HEK293 (cell line): Measurements from ENCODE around the gene PDGFA.

Source experiments
- CTCF ChIA-PET: fragments of 350-600 bp; formaldehyde crosslinking; extraction: SDS; loops from one replicate; lab custom pipeline; 2021; ENCODE audit warnings: antibody characterized with exemption; lab: Yijun Ruan, JAX
- POLR2A ChIA-PET: fragments of 300-600 bp; formaldehyde crosslinking; extraction: SDS; loops from one replicate; lab custom pipeline; 2020; ENCODE audit warnings: antibody characterized with exemption, inconsistent platforms; lab: Yijun Ruan, JAX
- H3K27ac ChIP-seq: fragments of 200-500 bp; sonication (Bioruptor generic); 2 replicates; pipeline ENCODE4 v1.5.1; 2014; ENCODE audit warnings: low read depth, low read length, control low read depth, inconsistent platforms; ENCODE audit errors: extremely low read depth
- H3K36me3 ChIP-seq, 2 experiments: fragments of 200-500 bp in 1 of 2; sonication (Bioruptor generic) in 1 of 2; 1 replicate in 1 of 2; 2 replicates in 1 of 2; pipeline ENCODE4 v1.5.1; 2014 to 2017; ENCODE audit warnings: inconsistent platforms in 2 of 2, low read length in 2 of 2; ENCODE audit not compliant: control insufficient read depth in 2 of 2, insufficient read depth in 1 of 2
- H3K4me1 ChIP-seq: fragments of 200-500 bp; sonication (Bioruptor generic); 2 replicates; pipeline ENCODE4 v1.5.1; 2014; ENCODE audit warnings: mild to moderate bottlenecking, low read length, inconsistent platforms; ENCODE audit not compliant: control insufficient read depth, insufficient read depth
- H3K4me3 ChIP-seq: 2 replicates; pipeline ENCODE4 v1.5.1; 2011; ENCODE audit warnings: low read depth, mild to moderate bottlenecking, control low read depth, low read length, moderate library complexity
- H3K9me3 ChIP-seq: fragments of 200-500 bp; sonication (Bioruptor generic); 2 replicates; pipeline ENCODE4 v1.5.1; 2014; ENCODE audit warnings: low read depth, low read length, inconsistent platforms; ENCODE audit not compliant: control insufficient read depth, insufficient read depth
- BCL11A ChIP-seq: fragments of 450-650 bp; formaldehyde crosslinking; IDR thresholded peaks from 2 replicates; pipeline ENCODE4 v1.5.1; 2016; ENCODE audit warnings: low read depth, missing biosample characterization, missing genetic modification characterization
- KLF9 ChIP-seq: fragments of 450-650 bp; formaldehyde crosslinking; IDR thresholded peaks from 2 replicates; pipeline ENCODE4 v1.5.1; 2016; ENCODE audit warnings: missing biosample characterization, missing genetic modification characterization, low read depth
- REST ChIP-seq: fragments of 450-650 bp; formaldehyde crosslinking; IDR thresholded peaks from 2 replicates; pipeline ENCODE4 v1.5.1; 2016; ENCODE audit warnings: missing biosample characterization, missing genetic modification characterization
- TSHZ1 ChIP-seq: fragments of 450-650 bp; formaldehyde crosslinking; IDR thresholded peaks from 2 replicates; pipeline ENCODE4 v1.5.1; 2016; ENCODE audit warnings: missing biosample characterization, missing genetic modification characterization, borderline replicate concordance
- YY1 ChIP-seq: fragments of 450-650 bp; formaldehyde crosslinking; IDR thresholded peaks from 2 replicates; pipeline ENCODE4 v1.5.1; 2018; ENCODE audit warnings: missing biosample characterization, missing genetic modification characterization
- ZBTB8A ChIP-seq: fragments of 450-650 bp; formaldehyde crosslinking; IDR thresholded peaks from 2 replicates; pipeline ENCODE4 v1.5.1; 2016; ENCODE audit warnings: missing biosample characterization, missing genetic modification characterization
- ZNF114 ChIP-seq: fragments of 450-650 bp; formaldehyde crosslinking; IDR thresholded peaks from 2 replicates; pipeline ENCODE4 v1.5.0; 2017; ENCODE audit warnings: missing biosample characterization, missing genetic modification characterization
- ZNF169 ChIP-seq: fragments of 450-650 bp; formaldehyde crosslinking; IDR thresholded peaks from 2 replicates; pipeline ENCODE4 v1.5.1; 2016; ENCODE audit warnings: missing biosample characterization, missing genetic modification characterization
- ZNF239 ChIP-seq: fragments of 450-650 bp; formaldehyde crosslinking; IDR thresholded peaks from 2 replicates; pipeline ENCODE4 v1.5.1; 2016; ENCODE audit warnings: missing biosample characterization, missing genetic modification characterization
- ZNF292 ChIP-seq: fragments of 450-650 bp; formaldehyde crosslinking; IDR thresholded peaks from 2 replicates; pipeline ENCODE4 v1.5.1; 2016; ENCODE audit warnings: low read depth, missing biosample characterization, missing genetic modification characterization, borderline replicate concordance
- ZNF394 ChIP-seq: fragments of 450-650 bp; formaldehyde crosslinking; IDR thresholded peaks from 2 replicates; pipeline ENCODE4 v1.5.1; 2016; ENCODE audit warnings: missing biosample characterization, missing genetic modification characterization, mild to moderate bottlenecking, moderate library complexity, borderline replicate concordance
- ZNF48 ChIP-seq: fragments of 450-650 bp; formaldehyde crosslinking; IDR thresholded peaks from 2 replicates; pipeline ENCODE4 v1.5.1; 2016; ENCODE audit warnings: missing biosample characterization, missing genetic modification characterization
- ZNF488 ChIP-seq: fragments of 450-650 bp; formaldehyde crosslinking; IDR thresholded peaks from 2 replicates; pipeline ENCODE4 v1.5.1; 2016; ENCODE audit warnings: missing biosample characterization, missing genetic modification characterization
- ZNF510 ChIP-seq: fragments of 450-650 bp; formaldehyde crosslinking; IDR thresholded peaks from 2 replicates; pipeline ENCODE4 v1.5.1; 2018; ENCODE audit warnings: mild to moderate bottlenecking, missing genetic modification characterization, missing biosample characterization; ENCODE audit not compliant: insufficient replicate concordance
- ZNF514 ChIP-seq: fragments of 450-650 bp; formaldehyde crosslinking; IDR thresholded peaks from 2 replicates; pipeline ENCODE4 v1.5.1; 2016; ENCODE audit warnings: missing biosample characterization, missing genetic modification characterization
- ZNF561 ChIP-seq: fragments of 450-650 bp; IDR thresholded peaks from 2 replicates; pipeline ENCODE4 v1.5.1; 2018; ENCODE audit warnings: missing biosample characterization, missing genetic modification characterization, borderline replicate concordance
- ZNF571 ChIP-seq: fragments of 450-650 bp; formaldehyde crosslinking; IDR thresholded peaks from 2 replicates; pipeline ENCODE4 v1.5.0; 2017; ENCODE audit warnings: missing biosample characterization, missing genetic modification characterization
- ZNF624 ChIP-seq: fragments of 450-650 bp; formaldehyde crosslinking; IDR thresholded peaks from 2 replicates; pipeline ENCODE4 v1.5.1; 2017; ENCODE audit warnings: missing biosample characterization, missing genetic modification characterization
- ZNF658 ChIP-seq: fragments of 450-650 bp; formaldehyde crosslinking; IDR thresholded peaks from 2 replicates; pipeline ENCODE4; 2016; ENCODE audit warnings: missing biosample characterization, missing genetic modification characterization
- ZNF660 ChIP-seq: fragments of 450-650 bp; IDR thresholded peaks from 2 replicates; pipeline ENCODE4 v1.5.1; 2018; ENCODE audit warnings: missing biosample characterization, mild to moderate bottlenecking, missing genetic modification characterization
- ZNF701 ChIP-seq: fragments of 450-650 bp; formaldehyde crosslinking; IDR thresholded peaks from 2 replicates; pipeline ENCODE4 v1.5.1; 2016; ENCODE audit warnings: missing biosample characterization, missing genetic modification characterization
- ZNF704 ChIP-seq: fragments of 450-650 bp; formaldehyde crosslinking; IDR thresholded peaks from 2 replicates; pipeline ENCODE4 v1.5.1; 2016; ENCODE audit warnings: missing biosample characterization, missing genetic modification characterization
- ZNF785 ChIP-seq: fragments of 450-650 bp; formaldehyde crosslinking; IDR thresholded peaks from 2 replicates; pipeline ENCODE4 v1.5.1; 2016; ENCODE audit warnings: missing biosample characterization, missing genetic modification characterization
- ZSCAN16 ChIP-seq: fragments of 450-650 bp; formaldehyde crosslinking; IDR thresholded peaks from 2 replicates; pipeline ENCODE4 v1.5.1; 2016; ENCODE audit warnings: missing biosample characterization, missing genetic modification characterization
- ZSCAN30 ChIP-seq: fragments of 450-650 bp; IDR thresholded peaks from 2 replicates; pipeline ENCODE4 v1.5.1; 2018; ENCODE audit warnings: missing biosample characterization, mild to moderate bottlenecking, missing genetic modification characterization, moderate library complexity

PDGFA gene

GRCh38 chr7:506921-507622 lies 12.6 kb downstream of the PDGFA start:
- Histone ChIP-seq H3K4me1 (no peaks in the 10 kb centered on the region), H3K9me3 (no peaks in the 10 kb centered on the region), H3K36me3 (peaks cover 4 to 23% of the 10 kb centered on the region in 2 experiments; a peak in 2 of 3 replicates), H3K4me3 (no peak overlapping the region), H3K27ac (no peak overlapping the region)
- ChIA-PET POLR2A (no interaction called here), CTCF (no interaction called here)
- no peak for TF ChIP-seq ZNF239 (tag by site-specific recombination)

- POLR2A ChIA-PET = no interaction called here
- no peak overlapping the region for H3K27ac ChIP-seq
- H3K4me3 ChIP-seq = no peak overlapping the region
- CTCF ChIA-PET = no interaction called here
- H3K4me1 ChIP-seq = no peaks in the 10 kb centered on the region
- TF ChIP-seq ZNF660 (tag by site-specific recombination) = no peak
- no peak for TF ChIP-seq ZNF510
- no peak for TF ChIP-seq ZNF114
- no peak for TF ChIP-seq ZNF48
- TF ChIP-seq KLF9 (tag by site-specific recombination) = no peak
- no peak for TF ChIP-seq ZNF394 (tag by site-specific recombination)
- TF ChIP-seq ZNF624 = no peak
- TF ChIP-seq ZNF658 = no peak
- no peak for TF ChIP-seq ZSCAN16 (tag by site-specific recombination)
- TF ChIP-seq REST = no peak
- no peak for TF ChIP-seq ZNF571 (tag by site-specific recombination)
- TF ChIP-seq BCL11A = no peak
- no peak for TF ChIP-seq ZNF704
- TF ChIP-seq YY1 (tag by site-specific recombination) = no peak
- peaks cover 4 to 26% of the 10 kb centered on the region in 2 experiments; a peak in 2 of 3 replicates for H3K36me3 ChIP-seq
- H3K9me3 ChIP-seq = no peaks in the 10 kb centered on the region
Measured at GRCh38 chr7:506391-506831, 13.2 kb downstream of the PDGFA start.

- CTCF ChIA-PET = no interaction called here
- H3K4me3 ChIP-seq = no peak overlapping the region
- H3K4me1 ChIP-seq = no peaks in the 10 kb centered on the region
- POLR2A ChIA-PET = no interaction called here
- peaks cover 4 to 38% of the 10 kb centered on the region in 2 experiments; a peak in 2 of 3 replicates for H3K36me3 ChIP-seq
- no peaks in the 10 kb centered on the region for H3K9me3 ChIP-seq
- H3K27ac ChIP-seq = no peak overlapping the region
- TF ChIP-seq ZNF785 (tag by site-specific recombination) (no peak), ZNF292 (no peak), ZBTB8A (no peak), ZNF514 (tag by site-specific recombination) (no peak), TSHZ1 (no peak), ZNF701 (no peak), ZSCAN30 (tag by site-specific recombination) (no peak), ZNF169 (no peak), ZNF488 (no peak), ZNF561 (tag by site-specific recombination) (no peak)
Measured at GRCh38 chr7:505171-505570, 14.5 kb downstream of the PDGFA start.
